HG03565 (cell line): ENCODE data around the gene GPN3.
"Not testable (repeated sequence)": the region's sequence is repeated elsewhere in the genome, so short reads cannot be mapped to it uniquely, and the experiment has no call there.

Source experiments
- ATAC-seq: cut with Tn5 transposase; IDR thresholded peaks from one replicate; pipeline ENCODE4 v1.9.1; 2021; ENCODE audit warnings: mild to moderate bottlenecking, moderate library complexity; ENCODE audit not compliant: unreplicated experiment

The GPN3 gene

DNA sequence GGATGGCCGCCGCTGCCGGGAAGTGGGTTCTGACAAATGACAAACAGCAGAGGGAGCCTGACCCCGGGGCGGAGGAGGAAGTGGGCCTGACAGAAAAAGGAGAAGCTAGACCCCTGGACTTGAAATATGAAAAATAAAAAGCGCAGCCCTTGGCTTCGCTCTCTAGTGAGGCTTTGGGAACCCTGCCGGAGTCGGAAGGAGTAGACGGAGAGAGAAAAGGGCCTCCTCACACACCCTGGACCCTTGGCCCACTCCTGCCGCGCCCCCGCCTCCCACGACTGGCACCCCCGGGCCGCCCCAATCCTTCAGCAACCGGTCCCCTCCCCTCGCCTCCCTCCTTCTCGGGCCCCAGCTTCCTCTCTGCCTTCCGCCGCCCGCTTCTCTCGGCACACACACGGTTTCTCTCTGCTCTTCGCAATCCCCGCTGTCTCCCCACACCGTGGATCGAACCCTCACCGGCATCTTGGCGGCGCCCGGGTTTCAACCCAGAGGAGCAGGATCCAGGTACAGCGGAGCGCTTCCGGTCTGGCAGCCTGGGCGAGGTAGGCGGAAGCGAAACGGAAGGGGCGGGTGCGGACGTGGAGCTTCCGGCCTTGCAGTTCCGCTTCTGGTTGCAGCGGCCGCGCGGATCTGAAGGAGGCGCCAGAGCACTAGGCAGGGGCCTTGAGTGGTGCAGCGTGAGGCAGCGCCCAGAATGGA is 18.1 kb downstream of the GPN3 start, which contains the start of gene ARPC3:
ARPC3 (minus strand) TSS at position 539 of the 699 bp plus-strand sequence; CDS start at position 462, 77 bp downstream.
- ATAC-seq = peak; percentile 89

DNA sequence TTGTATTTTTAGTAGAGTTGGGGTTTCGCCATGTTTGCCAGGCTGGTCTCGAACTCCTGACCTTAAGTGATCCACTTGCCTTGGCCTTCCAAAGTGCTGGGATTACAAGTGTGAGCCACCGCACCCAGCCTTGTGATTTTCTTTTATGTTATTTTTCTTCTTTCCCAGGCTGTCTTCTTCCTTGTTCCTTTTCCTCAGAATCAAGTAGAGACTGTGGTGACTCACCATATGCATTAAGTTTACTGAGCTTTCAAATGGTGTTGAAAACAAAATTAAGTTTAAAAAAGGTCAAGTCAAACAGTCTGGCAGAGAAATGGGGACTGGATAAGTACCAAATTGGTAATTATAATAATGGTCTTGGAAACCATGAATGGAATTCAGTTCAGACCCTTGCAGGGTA is 23.6 kb downstream of the GPN3 start:
- ATAC-seq = no peak

DNA sequence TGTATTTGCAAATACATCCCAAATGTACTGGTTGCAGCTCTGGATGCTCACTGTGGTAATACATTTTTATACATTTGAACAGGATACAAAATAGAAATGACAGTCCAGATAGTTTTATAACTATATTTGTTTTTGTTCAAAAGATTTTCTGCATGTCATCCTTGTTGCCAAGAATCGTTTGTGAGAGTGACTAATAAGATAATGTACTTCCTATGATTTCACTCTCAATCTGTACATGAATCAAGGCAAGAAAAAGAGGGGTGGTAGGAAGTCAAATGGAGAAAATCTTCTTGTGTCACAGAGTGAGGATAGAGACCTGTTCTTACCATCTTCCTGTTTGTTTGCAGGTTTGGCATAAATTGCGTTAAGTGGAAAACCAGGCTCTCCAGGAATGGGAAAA is 31.8 kb downstream of the GPN3 start:
- ATAC-seq = no peak

DNA sequence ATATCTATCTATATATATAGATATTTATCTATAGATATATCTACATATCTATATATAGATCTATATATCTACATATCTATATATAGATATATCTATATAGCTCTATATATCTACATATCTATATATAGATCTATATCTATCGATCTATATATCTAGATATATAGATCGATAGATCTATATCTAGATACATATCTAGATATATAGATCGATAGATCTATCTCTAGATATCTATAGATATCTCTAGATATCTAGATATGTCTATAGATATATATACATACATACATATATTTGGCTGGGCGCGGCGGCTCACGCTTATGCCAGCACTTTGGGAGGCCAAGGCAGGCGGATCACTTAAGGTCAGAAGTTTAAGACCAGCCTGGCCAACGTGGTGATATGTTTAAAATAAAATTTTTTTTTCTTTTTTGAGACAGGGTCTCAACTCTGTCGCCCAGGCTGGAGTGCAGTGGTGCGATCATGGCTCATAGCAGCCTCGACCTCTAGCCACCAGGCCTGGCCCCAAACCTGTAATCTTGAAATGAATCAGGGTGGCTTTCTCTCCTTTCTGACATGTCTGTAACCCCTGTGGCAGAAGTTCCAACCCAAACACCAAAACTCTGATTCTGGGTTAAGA is 36.0 kb downstream of the GPN3 start:
- no peak for ATAC-seq

DNA sequence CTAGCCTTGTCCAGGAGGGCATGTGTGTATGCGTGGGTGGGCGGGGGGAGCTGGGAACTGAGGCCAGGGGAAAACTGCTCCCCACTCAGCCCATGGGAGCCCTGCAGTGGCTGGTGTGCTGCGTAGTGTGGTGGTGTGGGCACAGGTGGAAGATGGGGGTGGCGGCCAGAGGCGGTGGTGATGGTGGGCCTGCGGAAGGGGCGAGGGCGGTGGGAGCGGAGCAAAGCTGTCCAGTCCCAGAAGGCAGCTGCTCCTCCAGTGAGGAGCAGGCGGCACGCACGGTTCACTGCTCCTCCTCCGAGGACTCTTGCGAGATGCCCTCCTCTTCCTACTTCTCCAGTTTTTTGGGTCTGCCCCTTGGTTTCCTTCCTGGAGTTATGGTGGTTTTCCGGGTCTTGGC is 38.4 kb downstream of the GPN3 start:
- ATAC-seq = not testable (repeated sequence)

DNA sequence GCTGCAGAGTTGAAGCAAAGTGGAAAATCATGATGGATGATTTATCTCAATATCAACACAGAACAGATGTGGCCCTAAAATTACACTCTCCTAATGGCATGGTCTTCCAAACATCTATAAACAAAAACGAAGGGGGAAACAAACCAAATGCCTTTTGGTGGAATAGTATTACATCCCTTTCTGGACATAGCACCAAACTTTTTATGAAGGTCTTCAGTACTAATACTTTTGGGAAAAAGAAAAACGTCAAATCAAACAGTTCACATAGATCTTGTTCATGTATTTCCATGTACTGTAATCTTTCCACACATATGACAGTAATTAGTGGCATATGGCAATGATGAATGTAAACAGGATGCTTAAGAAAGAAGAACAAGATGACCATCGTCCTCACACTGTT is 41.7 kb downstream of the GPN3 start:
- ATAC-seq = no peak

DNA sequence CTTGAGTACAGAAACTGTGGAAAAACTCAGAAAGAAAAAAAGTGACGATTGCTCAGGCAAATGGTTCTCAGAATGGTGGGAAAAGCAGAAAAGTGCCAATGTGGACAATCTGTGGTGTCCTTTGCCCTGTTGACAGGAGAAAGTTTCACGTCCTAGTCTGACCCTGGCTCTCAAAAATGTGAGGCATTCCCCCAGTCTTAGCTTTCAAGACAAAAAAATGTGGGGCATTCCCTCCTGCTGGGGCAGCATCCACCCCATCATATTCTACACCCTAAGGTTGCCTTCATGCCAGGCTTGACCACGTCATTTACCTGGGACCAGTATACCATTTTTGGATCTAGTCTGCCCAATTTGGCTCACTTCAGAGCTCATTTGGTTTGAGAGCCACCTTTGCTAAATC is 43.8 kb downstream of the GPN3 start:
- ATAC-seq = no peak

DNA sequence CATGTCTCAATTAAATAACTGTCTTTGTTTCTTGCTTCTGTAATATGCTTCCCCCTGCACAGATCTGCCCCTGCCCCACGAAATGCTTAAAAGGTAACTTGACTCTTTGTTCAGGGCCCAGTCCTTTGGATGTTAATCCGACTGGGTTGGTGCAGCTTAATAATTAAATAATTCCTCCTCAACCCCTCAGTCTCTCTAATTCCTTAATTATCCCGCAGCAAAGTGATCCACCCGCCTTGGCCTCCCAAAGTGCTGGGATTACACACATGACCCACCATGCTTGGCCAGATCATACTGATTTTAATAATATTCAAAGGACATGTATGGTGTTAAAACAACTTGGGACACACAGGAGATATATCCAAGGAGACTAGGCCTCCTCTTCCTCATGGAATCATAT is 46.4 kb downstream of the GPN3 start:
- ATAC-seq = no peak

DNA sequence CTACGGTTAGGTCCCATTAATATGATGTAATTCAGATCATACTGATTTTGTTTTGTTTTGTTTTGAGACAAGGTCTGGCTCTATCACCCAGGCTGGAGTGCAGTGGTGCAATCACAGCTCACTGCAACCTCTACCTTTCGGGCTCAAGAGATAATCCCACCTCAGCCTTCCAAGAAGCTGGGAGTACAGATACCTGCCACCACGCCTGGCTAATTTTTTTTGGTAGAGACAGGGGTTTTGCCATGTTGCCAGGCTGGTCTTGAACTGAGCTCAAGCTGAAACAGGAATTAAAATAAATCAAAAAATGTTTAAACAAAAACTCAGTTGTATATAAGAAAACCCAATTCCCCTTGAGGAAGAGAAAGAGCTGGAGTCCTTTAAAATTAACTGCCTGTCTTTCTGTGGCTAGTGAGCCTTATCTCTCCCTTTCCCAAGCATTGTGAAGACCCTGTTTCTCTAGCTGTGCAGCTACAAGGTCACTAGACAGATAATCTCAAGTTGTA is 46.8 kb downstream of the GPN3 start:
- no peak for ATAC-seq

DNA sequence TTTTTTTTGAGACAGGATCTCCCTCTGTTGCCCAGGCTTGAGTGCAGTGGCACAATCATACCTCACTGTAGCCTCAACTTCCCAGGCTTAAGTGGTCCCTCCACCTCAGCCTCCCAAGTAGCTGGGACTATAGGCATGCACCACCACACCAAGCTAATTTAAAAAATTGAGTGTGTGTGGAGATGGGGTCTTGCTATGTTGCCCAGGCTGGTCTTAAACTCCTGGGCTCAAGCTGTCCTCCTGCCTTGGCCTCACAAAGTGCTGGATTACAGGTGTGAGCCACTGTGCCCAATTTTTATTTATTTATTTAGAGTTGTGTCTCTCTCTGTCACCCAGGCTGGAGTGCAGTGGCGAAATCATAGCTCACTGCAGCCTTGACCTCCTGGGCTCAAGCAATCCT is 47.4 kb downstream of the GPN3 start:
- ATAC-seq = not testable (repeated sequence)

DNA sequence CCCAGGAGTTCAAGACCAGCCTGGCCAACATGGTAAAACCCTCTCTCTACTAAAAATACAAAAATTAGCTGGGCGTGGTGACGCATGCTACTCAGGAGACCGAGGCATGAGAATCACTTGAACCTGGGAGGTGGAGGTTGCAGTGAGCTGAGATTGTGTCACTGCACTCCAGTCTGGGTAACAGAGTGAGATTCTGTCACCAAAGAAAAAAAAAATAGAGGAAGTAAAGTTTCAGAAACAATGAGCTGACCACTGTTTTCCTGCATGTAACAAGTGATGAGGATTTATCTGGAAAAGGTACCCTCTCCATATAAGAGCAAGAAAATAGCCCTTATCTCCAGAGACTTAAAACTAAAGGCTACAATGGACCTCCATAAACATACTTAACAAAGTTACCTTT is 50.9 kb downstream of the GPN3 start:
- not testable (repeated sequence) for ATAC-seq

DNA sequence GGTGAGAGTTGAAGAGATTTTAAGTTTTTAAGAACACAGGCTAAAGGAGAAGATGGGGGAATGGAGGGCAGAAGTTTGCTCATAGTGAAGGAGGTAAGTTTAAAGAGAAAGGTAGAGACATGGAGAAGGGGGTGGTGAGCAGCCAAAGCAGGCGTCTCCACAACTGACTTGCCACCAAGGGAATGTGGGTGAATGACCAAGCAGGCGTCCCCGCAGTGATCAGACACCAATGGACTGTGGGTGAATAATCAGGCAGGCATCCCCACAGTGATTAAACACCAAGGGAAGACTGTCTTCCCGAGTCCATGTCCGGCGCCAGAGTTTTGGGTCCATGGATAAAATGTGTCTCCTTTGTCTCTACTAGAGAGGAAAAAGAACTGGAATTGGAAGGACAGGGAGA is 58.0 kb downstream of the GPN3 start:
- ATAC-seq = not testable (repeated sequence)

DNA sequence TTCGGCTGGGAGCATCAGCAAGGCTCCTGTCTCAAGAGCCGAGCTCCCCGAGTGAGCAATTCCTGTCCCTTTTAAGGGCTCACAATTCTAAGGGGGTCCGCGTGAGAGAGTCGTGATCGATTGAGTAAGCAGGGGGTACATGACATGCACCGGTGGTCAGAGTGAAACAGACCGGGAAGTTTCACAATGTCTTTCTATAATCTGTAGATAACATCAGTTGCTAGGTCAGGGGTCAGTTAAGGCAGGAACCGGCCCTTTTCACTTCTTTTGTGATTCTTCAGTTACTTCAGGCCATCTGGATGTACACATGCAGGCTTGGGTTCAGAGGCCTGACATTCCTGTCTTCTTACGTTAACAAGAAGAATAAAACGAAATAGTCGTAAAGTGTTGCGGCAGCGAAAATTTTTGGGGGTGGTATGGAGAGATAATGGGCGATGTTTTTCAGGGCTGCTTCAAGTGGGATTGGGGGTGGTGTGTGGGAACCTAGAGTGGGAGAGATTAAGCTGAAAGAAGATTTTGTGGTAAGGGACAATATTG is 62.9 kb downstream of the GPN3 start:
- not testable (repeated sequence) for ATAC-seq

DNA sequence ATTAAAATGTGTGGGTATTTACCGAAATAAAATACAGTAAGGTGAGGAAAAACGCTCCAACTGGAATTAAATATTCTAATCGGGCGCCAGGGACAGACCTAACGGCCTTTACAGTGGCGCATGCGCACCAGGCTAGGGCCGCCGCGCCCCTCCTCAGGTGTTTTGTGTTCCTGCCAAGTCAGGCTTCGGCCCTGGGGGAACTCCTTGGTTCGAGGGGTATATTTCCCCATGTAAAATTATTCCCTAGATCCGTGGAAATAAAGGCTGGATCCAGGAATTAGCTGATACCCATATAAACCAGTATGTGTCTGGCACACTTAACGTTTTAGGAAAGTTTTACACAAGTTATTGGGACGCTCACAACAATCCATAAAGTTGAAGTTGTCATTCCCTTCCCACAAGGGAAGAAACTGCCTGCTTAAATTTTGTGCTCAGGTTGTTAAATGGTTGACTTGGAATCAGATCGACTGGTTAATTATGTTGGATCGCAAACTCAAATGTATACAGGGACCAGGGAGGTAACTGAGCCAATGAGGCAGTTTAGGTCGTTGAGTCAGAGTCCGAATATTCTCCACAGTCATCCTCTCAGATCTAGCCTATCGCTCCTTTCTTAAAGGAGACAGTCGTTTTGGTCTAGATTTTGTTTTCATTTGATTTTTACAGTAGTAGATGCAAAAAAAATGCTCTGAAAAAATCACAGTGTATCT is 63.9 kb downstream of the GPN3 start:
- peak; percentile 32 for ATAC-seq

DNA sequence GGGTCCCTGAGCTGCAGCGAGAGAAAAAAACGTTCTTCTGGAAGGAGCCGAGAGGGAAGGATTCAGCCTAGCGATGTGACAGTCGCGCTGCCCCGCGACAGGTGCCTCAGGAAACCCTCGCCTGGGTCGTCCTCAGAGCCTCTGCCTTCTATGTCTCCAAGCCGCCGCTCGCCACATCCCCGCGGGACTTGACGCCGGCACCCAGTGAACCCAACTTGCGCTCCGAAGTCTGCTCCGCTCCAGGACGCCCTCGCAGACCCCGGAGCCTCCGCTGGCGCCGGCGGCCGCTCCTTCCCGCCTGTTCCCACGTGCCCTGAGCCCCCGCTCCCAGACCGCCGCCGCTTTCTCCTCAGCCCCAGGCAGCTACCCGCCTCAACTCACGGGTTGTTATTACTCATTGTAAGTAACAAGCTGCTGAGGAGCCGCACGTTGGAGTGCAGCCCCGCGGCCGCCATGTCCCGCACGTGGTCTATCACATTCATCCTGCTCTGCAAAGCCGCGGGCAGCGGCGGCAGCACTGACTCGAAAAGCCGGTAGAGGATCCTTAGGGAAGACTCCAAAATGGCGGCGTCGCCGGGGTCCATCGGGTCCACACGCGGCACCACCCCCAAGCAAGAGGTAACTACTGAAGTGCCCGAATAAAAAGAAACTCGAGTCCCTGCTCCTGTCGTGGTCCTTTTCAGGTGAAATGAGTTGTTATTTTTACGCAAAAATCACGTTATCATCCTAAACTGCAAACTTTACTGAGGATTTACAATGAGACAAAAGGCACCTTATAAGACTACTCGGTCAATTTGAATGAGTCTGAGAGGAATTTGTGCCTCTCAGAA is 64.7 kb downstream of the GPN3 start, which contains the start of gene ANAPC7:
ANAPC7 (minus strand) TSS at position 563 of the 830 bp plus-strand sequence; CDS start at position 482, 81 bp downstream.
- peak; percentile 64 for ATAC-seq
